ENCODE results near the gene NRL. TPM values are rescaled to one million over a fixed set of nuclear protein-coding genes. Genes with fewer than 3 reads are reported as not detected.

The NRL gene
- total and polyA plus RNA-seq, 9 of the 15 experiments (the other 6 are each of a cell fraction or from before 2014, with no cell fraction given): 0.07 to 2.7 (median 1.4) TPM; not detected in 1

- TF ChIP-seq, protein P1, sequence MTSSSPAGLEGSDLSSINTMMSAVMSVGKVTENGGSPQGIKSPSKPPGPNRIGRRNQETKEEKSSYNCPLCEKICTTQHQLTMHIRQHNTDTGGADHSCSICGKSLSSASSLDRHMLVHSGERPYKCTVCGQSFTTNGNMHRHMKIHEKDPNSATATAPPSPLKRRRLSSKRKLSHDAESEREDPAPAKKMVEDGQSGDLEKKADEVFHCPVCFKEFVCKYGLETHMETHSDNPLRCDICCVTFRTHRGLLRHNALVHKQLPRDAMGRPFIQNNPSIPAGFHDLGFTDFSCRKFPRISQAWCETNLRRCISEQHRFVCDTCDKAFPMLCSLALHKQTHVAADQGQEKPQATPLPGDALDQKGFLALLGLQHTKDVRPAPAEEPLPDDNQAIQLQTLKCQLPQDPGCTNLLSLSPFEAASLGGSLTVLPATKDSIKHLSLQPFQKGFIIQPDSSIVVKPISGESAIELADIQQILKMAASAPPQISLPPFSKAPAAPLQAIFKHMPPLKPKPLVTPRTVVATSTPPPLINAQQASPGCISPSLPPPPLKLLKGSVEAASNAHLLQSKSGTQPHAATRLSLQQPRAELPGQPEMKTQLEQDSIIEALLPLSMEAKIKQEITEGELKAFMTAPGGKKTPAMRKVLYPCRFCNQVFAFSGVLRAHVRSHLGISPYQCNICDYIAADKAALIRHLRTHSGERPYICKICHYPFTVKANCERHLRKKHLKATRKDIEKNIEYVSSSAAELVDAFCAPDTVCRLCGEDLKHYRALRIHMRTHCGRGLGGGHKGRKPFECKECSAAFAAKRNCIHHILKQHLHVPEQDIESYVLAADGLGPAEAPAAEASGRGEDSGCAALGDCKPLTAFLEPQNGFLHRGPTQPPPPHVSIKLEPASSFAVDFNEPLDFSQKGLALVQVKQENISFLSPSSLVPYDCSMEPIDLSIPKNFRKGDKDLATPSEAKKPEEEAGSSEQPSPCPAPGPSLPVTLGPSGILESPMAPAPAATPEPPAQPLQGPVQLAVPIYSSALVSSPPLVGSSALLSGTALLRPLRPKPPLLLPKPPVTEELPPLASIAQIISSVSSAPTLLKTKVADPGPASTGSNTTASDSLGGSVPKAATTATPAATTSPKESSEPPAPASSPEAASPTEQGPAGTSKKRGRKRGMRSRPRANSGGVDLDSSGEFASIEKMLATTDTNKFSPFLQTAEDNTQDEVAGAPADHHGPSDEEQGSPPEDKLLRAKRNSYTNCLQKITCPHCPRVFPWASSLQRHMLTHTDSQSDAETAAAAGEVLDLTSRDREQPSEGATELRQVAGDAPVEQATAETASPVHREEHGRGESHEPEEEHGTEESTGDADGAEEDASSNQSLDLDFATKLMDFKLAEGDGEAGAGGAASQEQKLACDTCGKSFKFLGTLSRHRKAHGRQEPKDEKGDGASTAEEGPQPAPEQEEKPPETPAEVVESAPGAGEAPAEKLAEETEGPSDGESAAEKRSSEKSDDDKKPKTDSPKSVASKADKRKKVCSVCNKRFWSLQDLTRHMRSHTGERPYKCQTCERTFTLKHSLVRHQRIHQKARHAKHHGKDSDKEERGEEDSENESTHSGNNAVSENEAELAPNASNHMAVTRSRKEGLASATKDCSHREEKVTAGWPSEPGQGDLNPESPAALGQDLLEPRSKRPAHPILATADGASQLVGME (CRISPR knock-in tag; IDR thresholded peaks at IDR 0.05): no peak
- peak in 1 of 2 experiments; percentile 22 for TF ChIP-seq AFF1 (IDR thresholded peaks at IDR 0.05; ENCODE audit: low read depth in 1 of 2, partially characterized antibody in 2 of 2)
- TF ChIP-seq, protein P2, sequence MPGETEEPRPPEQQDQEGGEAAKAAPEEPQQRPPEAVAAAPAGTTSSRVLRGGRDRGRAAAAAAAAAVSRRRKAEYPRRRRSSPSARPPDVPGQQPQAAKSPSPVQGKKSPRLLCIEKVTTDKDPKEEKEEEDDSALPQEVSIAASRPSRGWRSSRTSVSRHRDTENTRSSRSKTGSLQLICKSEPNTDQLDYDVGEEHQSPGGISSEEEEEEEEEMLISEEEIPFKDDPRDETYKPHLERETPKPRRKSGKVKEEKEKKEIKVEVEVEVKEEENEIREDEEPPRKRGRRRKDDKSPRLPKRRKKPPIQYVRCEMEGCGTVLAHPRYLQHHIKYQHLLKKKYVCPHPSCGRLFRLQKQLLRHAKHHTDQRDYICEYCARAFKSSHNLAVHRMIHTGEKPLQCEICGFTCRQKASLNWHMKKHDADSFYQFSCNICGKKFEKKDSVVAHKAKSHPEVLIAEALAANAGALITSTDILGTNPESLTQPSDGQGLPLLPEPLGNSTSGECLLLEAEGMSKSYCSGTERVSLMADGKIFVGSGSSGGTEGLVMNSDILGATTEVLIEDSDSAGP (CRISPR knock-in tag; IDR thresholded peaks at IDR 0.05): no peak
- no peak for TF ChIP-seq ETV1 (tag; conservative IDR thresholded peaks at IDR 0.05; ENCODE audit: low read depth)
- TF ChIP-seq CHCHD3 (CRISPR knock-in tag; IDR thresholded peaks at IDR 0.05): no peak
- no peak for TF ChIP-seq CSDE1 (IDR thresholded peaks at IDR 0.05)
- TF ChIP-seq ZNF384 (IDR thresholded peaks at IDR 0.05; ENCODE audit: low read depth, low read length): no peak
- no peak for TF ChIP-seq ILF3 (IDR thresholded peaks at IDR 0.05; ENCODE audit: borderline replicate concordance)
- TF ChIP-seq PRDM10 (IDR thresholded peaks at IDR 0.05; ENCODE audit: partially characterized antibody): no peak
Observed at GRCh38 chr14:24160850-24161804, 46.4 kb upstream of the NRL start, which contains the start of gene IRF9 (continued).
